Retinal pigment epithelial cell (primary cell): ENCODE data around the gene BET1.
A peak's percentile ranks its signal among the peaks of the same experiment; 100 is the strongest.

ENCODE experiments used
- DNase-seq: peaks from one replicate; pipeline ENCODE4 v3.0.0-alpha.2; 2010; ENCODE audit warnings: low read depth
- H3K4me3 ChIP-seq: 2 replicates; pipeline ENCODE4 v1.5.1; 2011; ENCODE audit warnings: mild to moderate bottlenecking, low read length, control low read depth, moderate library complexity
- CTCF ChIP-seq: conservative IDR thresholded peaks from 2 replicates; pipeline ENCODE4 v1.5.1; 2011; ENCODE audit warnings: low read depth, low read length, control low read depth, inconsistent platforms

The BET1 gene

GRCh38 chr7:93992421-93993110 is 11.6 kb downstream of the BET1 start:
- no peak for DNase-seq
- no peak overlapping the region for H3K4me3 ChIP-seq
- no peak for TF ChIP-seq CTCF

- DNase-seq = no peak
- TF ChIP-seq CTCF = no peak
- H3K4me3 ChIP-seq = no peak overlapping the region
Observed at GRCh38 chr7:93987297-93987696, 16.9 kb downstream of the BET1 start.

- no peak overlapping the region for H3K4me3 ChIP-seq
- no peak for DNase-seq
- no peak for TF ChIP-seq CTCF
Observed at GRCh38 chr7:93985101-93985500, 19.1 kb downstream of the BET1 start.

DNA sequence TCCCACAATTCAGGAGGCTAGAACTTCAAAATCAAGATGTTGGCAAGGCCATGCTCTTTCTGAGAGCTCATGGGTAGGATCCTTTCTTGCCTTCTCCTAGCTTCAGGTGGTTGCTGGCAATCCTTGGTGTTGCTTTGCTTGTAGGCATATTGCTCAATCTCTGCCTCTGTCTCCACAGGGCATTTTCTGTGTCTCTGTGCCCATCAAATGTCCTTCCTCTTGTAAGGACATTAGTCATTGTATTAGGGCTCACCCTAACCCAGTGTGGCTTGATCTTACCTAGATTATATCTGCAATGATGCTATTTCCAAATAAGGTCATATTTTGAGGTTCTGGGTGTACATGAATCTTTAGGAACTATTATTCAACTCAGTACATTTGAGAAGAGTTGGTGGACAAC is 20.1 kb downstream of the BET1 start:
- DNase-seq = no peak
- TF ChIP-seq CTCF = no peak

GRCh38 chr7:93981480-93981874 is 22.7 kb downstream of the BET1 start:
- H3K4me3 ChIP-seq = no peak overlapping the region
- TF ChIP-seq CTCF = no peak
- DNase-seq = no peak

More for the DNA sequence above, 20.1 kb downstream of the BET1 start:
- no peak overlapping the region for H3K4me3 ChIP-seq

DNA sequence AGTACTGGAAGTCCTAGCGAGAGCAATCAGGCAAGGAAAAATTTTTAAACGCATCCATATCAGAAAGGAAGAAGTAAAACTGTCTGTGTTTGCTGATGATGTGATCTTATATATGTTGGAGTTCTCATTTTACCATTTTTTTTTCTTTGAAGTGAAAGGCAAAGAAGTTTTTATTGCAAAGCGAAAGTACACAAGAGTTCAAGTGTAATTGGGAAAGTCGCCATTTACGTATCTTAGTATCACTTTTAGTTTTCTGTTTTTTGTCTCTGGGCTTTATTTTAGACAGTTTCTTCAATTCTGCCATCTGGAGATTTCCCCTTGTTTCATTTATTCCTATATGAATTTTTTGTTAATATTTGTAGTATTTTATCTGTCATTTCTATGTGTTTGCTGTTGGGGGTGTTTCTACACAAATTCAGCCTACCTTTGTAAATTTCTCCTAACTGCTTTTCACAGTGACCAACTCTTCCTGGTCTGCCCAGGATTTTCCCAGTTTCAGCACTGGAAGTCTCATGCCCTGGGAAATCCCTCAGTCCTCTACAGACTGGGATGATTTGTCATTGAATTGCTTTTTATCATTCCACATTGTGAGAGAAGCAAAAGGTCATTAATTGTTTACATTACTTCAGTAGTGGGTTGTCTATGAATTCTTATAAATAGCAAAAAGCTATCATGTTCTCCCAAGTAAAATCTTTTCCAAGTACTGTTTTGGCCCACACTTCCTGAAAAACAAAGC is 23.2 kb downstream of the BET1 start:
- DNase-seq = no peak
- no peak overlapping the region for H3K4me3 ChIP-seq
- TF ChIP-seq CTCF = no peak

DNA sequence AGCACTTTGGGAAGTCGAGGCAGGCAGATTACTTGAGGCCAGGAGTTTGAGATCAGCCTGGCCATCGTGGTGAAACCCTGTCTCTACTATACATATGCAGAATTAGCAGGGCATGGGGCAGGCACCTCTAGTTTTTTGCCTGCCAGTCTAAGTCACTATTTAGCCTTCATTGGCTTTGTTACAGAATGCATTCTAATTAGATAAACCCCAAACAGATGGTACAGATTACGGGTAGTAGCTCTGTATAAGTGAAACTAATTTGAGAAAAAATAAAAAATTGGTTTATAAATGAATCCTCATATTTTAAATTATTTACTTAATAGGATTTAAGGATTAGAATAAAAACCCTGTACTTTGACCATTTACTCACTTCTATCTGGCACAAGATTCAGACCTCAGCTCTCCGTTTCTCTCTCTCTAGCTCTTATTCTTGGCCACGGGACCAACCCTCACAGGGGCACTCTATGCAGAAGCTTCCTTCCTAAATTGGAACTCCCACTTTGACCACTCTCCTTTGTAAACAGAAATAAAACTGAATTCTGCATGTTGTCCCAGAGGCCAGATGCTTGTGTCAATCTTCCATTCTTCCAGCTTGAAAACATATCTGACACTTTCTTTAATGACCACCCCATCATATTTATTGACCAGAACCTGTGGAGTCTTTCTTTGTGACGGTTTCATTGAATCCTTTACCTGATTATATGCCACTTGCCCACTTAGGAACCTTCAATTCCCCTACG is 26.8 kb downstream of the BET1 start:
- no peak overlapping the region for H3K4me3 ChIP-seq
- no peak for TF ChIP-seq CTCF
- peak; percentile 31 for DNase-seq
